Activated T-cell treated with anti-CD3 and anti-CD28 coated beads, Interleukin-2, amount 50 U/mL, for 4 hours (primary cell): ENCODE measurements around the gene C22orf31. TPM values are rescaled to one million over a fixed set of nuclear protein-coding genes. Genes with fewer than 3 reads are reported as not detected.

Experiments
- ATAC-seq, 2 donors: fragments of 200-7000 bp; cut with Tn5 transposase; one replicate each; pipeline ENCODE4 v1.10.0; 2021
- DNase-seq: peaks from one replicate; pipeline ENCODE4 v3.0.0-alpha.2; 2020
- H3K27me3 Mint-ChIP-seq: one replicate; pipeline ENCODE4 v1.8.0; 2021; ENCODE audit warnings: low read depth, mixed read lengths
- H3K36me3 Mint-ChIP-seq: one replicate; pipeline ENCODE4 v1.8.0; 2022; ENCODE audit warnings: mixed read lengths; ENCODE audit not compliant: insufficient read depth
- H3K4me1 Mint-ChIP-seq: one replicate; pipeline ENCODE4 v1.8.0; 2021; ENCODE audit warnings: low read depth, mixed read lengths
- H3K4me3 Mint-ChIP-seq: one replicate; pipeline ENCODE4 v1.8.0; 2021; ENCODE audit warnings: mild to moderate bottlenecking, moderate library complexity, mixed read lengths
- H3K9me3 Mint-ChIP-seq: one replicate; pipeline ENCODE4 v1.8.0; 2021; ENCODE audit warnings: mixed read lengths
- total RNA-seq, 3 donors: library from RNA; stranded (reverse); gene quantifications; one replicate each; pipeline ENCODE4 v1.2.1, GENCODE V29; 2021

C22orf31 gene
- total RNA-seq, result not detected

GRCh38 chr22:29061773-29062172, at the start of gene C22orf31:
TSS of gene C22orf31 (minus strand) at chr22:29061831. CDS start at chr22:29061792, 39 bp downstream.
- Mint-ChIP-seq H3K27me3 (peaks cover 24% of the 10 kb centered on the region), H3K4me1 (peaks cover 10% of the 10 kb centered on the region), H3K4me3 (no peak within 1 kb of the TSS), H3K36me3 (no peaks in the 10 kb centered on the region), H3K9me3 (no peaks in the 10 kb centered on the region)
- ATAC-seq, result no peak
- no peak for DNase-seq

- H3K27me3 Mint-ChIP-seq, result peaks cover 42% of the 10 kb centered on the region
- DNase-seq, result no peak
- no peak for ATAC-seq
- H3K9me3 Mint-ChIP-seq, result no peaks in the 10 kb centered on the region
- no peaks in the 10 kb centered on the region for H3K36me3 Mint-ChIP-seq
- H3K4me3 Mint-ChIP-seq, result no peak overlapping the region
- H3K4me1 Mint-ChIP-seq, result no peaks in the 10 kb centered on the region
These were observed 49.3 kb upstream of the C22orf31 start for GRCh38 chr22:29110946-29111345.

GRCh38 chr22:29109822-29110221, 48.2 kb upstream of the C22orf31 start:
- Mint-ChIP-seq H3K36me3 (no peaks in the 10 kb centered on the region), H3K9me3 (no peaks in the 10 kb centered on the region), H3K4me3 (no peak overlapping the region), H3K27me3 (peaks cover 31% of the 10 kb centered on the region), H3K4me1 (no peaks in the 10 kb centered on the region)
- DNase-seq, result no peak
- ATAC-seq, result no peak

GRCh38 chr22:29108137-29108536, 46.5 kb upstream of the C22orf31 start:
- Mint-ChIP-seq H3K9me3 (no peaks in the 10 kb centered on the region), H3K36me3 (no peaks in the 10 kb centered on the region), H3K27me3 (peaks cover 22% of the 10 kb centered on the region), H3K4me1 (no peaks in the 10 kb centered on the region), H3K4me3 (no peak overlapping the region)
- ATAC-seq, result no peak
- no peak for DNase-seq

GRCh38 chr22:29106839-29107238, 45.2 kb upstream of the C22orf31 start:
- peaks cover 16% of the 10 kb centered on the region for H3K27me3 Mint-ChIP-seq
- H3K4me1 Mint-ChIP-seq, result no peaks in the 10 kb centered on the region
- no peak for ATAC-seq
- H3K4me3 Mint-ChIP-seq, result no peak overlapping the region
- H3K9me3 Mint-ChIP-seq, result no peaks in the 10 kb centered on the region
- DNase-seq, result no peak
- H3K36me3 Mint-ChIP-seq, result no peaks in the 10 kb centered on the region

- H3K36me3 Mint-ChIP-seq, result no peaks in the 10 kb centered on the region
- no peaks in the 10 kb centered on the region for H3K9me3 Mint-ChIP-seq
- H3K4me3 Mint-ChIP-seq, result no peak overlapping the region
- ATAC-seq (no peak), DNase-seq (no peak)
- H3K4me1 Mint-ChIP-seq, result no peaks in the 10 kb centered on the region
- peaks cover 12% of the 10 kb centered on the region for H3K27me3 Mint-ChIP-seq
These were observed 43.8 kb upstream of the C22orf31 start for GRCh38 chr22:29105468-29105867.

GRCh38 chr22:29103121-29103520, 41.5 kb upstream of the C22orf31 start:
- ATAC-seq (no peak), DNase-seq (no peak)
- Mint-ChIP-seq H3K27me3 (no peaks in the 10 kb centered on the region), H3K4me1 (no peaks in the 10 kb centered on the region), H3K36me3 (no peaks in the 10 kb centered on the region), H3K9me3 (no peaks in the 10 kb centered on the region), H3K4me3 (no peak overlapping the region)

GRCh38 chr22:29102300-29102699, 40.7 kb upstream of the C22orf31 start:
- Mint-ChIP-seq H3K36me3 (no peaks in the 10 kb centered on the region), H3K27me3 (no peaks in the 10 kb centered on the region), H3K9me3 (no peaks in the 10 kb centered on the region), H3K4me3 (no peak overlapping the region), H3K4me1 (no peaks in the 10 kb centered on the region)
- ATAC-seq (no peak), DNase-seq (no peak)

GRCh38 chr22:29098296-29098695, 36.7 kb upstream of the C22orf31 start:
- H3K4me1 Mint-ChIP-seq, result no peaks in the 10 kb centered on the region
- DNase-seq (no peak), ATAC-seq (no peak)
- H3K36me3 Mint-ChIP-seq, result no peaks in the 10 kb centered on the region
- H3K9me3 Mint-ChIP-seq, result no peaks in the 10 kb centered on the region
- H3K4me3 Mint-ChIP-seq, result no peak overlapping the region
- H3K27me3 Mint-ChIP-seq, result no peaks in the 10 kb centered on the region

GRCh38 chr22:29096736-29097669, 35.4 kb upstream of the C22orf31 start:
- peaks cover 4% of the 10 kb centered on the region for H3K27me3 Mint-ChIP-seq
- no peaks in the 10 kb centered on the region for H3K36me3 Mint-ChIP-seq
- no peak overlapping the region for H3K4me3 Mint-ChIP-seq
- H3K9me3 Mint-ChIP-seq, result no peaks in the 10 kb centered on the region
- H3K4me1 Mint-ChIP-seq, result no peaks in the 10 kb centered on the region
- ATAC-seq (no peak), DNase-seq (no peak)

GRCh38 chr22:29095459-29095858, 33.8 kb upstream of the C22orf31 start:
- ATAC-seq (no peak), DNase-seq (no peak)
- Mint-ChIP-seq H3K4me1 (no peaks in the 10 kb centered on the region), H3K9me3 (no peaks in the 10 kb centered on the region), H3K4me3 (no peak overlapping the region), H3K36me3 (no peaks in the 10 kb centered on the region), H3K27me3 (peaks cover 10% of the 10 kb centered on the region)

GRCh38 chr22:29093501-29094300, 32.1 kb upstream of the C22orf31 start:
- ATAC-seq (no peak), DNase-seq (no peak)
- H3K4me3 Mint-ChIP-seq, result no peak overlapping the region
- H3K27me3 Mint-ChIP-seq, result peaks cover 16% of the 10 kb centered on the region
- no peaks in the 10 kb centered on the region for H3K9me3 Mint-ChIP-seq
- H3K4me1 Mint-ChIP-seq, result no peaks in the 10 kb centered on the region
- H3K36me3 Mint-ChIP-seq, result no peaks in the 10 kb centered on the region

GRCh38 chr22:29093030-29093429, 31.4 kb upstream of the C22orf31 start:
- peaks cover 18% of the 10 kb centered on the region for H3K27me3 Mint-ChIP-seq
- DNase-seq (no peak), ATAC-seq (no peak)
- H3K36me3 Mint-ChIP-seq, result no peaks in the 10 kb centered on the region
- no peaks in the 10 kb centered on the region for H3K4me1 Mint-ChIP-seq
- H3K9me3 Mint-ChIP-seq, result no peaks in the 10 kb centered on the region
- no peak overlapping the region for H3K4me3 Mint-ChIP-seq

GRCh38 chr22:29092243-29092642, 30.6 kb upstream of the C22orf31 start:
- no peak for DNase-seq
- peaks cover 18% of the 10 kb centered on the region for H3K27me3 Mint-ChIP-seq
- ATAC-seq, result no peak
- H3K9me3 Mint-ChIP-seq, result no peaks in the 10 kb centered on the region
- no peak overlapping the region for H3K4me3 Mint-ChIP-seq
- no peaks in the 10 kb centered on the region for H3K4me1 Mint-ChIP-seq
- no peaks in the 10 kb centered on the region for H3K36me3 Mint-ChIP-seq

GRCh38 chr22:29090039-29090438, 28.4 kb upstream of the C22orf31 start:
- no peak for DNase-seq
- no peak overlapping the region for H3K4me3 Mint-ChIP-seq
- no peaks in the 10 kb centered on the region for H3K36me3 Mint-ChIP-seq
- H3K4me1 Mint-ChIP-seq, result no peaks in the 10 kb centered on the region
- no peak for ATAC-seq
- no peaks in the 10 kb centered on the region for H3K9me3 Mint-ChIP-seq
- peaks cover 20% of the 10 kb centered on the region for H3K27me3 Mint-ChIP-seq
